ENCODE data around the gene PEX14.

The PEX14 gene

DNA sequence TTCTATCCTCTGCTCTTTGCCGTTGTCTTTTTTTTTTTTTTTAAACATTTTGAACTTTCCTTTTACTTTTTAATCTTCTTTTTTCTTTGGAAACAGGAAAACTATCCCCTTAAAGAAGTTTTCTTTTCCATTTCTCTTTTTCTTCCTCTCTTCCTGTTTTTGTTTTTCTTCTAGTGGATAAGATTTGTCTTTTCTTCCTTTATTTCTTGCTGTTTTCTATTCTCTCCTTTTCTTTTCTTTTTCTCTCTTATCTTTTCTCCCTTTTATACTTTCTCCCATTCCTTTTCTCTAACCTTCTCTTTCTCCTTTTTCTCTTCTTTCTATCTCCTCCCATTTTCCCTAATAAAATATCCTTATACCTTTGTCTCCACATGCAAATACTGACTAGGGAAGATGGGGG is 46.2 kb downstream of the PEX14 start:
- no peak for DNase-seq

DNA sequence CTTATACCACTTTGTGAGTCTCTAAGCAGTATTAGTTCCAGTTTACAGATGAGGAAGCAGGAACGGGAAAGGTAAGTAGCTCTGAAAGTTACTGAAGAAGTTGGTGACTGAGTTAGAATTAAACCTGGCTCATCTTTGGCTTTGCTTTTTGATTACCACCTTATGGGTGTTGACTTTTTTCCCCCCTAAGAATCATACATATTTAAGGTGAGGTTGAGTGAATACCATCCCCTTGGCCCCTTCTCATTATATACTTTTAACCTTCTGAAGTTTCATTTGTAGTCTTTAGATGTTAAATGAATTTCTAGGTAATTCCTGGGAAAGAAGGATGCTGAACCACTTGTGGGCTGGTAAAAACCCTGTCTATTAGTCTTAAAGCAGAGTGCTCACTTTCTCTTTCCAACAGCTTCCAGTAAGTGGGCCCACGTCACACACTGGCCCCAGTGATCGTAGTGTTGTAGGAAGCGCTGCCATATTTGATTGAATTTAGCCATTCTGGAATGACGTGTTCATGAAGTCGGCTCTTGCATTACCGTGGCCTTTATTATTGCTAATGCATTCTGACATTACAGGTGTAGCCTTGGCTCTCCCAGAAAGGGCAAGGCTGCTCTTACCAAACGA is 46.9 kb downstream of the PEX14 start:
- no peak for DNase-seq

DNA sequence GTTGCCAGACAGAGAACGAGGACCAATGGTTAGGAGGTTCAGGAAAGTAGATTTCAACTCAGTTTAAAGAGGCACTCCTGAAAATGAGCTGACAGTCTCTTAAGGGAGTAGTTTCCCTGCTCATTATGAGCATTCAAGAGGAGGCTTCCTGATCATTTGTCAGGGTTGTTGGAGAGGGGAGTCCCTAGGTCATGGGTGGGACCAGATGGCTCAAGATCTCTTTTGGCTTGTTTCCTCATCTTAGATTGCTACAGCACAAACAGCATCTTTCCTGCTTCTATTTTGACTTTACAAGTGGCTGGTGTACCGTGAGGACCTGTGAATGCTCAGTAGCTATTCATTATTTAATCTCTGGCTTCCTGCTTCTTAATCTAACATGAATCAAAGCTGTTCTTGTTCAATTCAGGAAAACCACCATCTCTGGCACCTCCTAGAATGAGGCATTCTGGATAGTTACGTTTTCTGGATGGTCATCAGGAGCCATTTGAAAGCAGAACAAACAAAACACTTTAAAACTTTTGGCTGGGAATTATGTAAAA is 47.6 kb downstream of the PEX14 start:
- no peak for DNase-seq

DNA sequence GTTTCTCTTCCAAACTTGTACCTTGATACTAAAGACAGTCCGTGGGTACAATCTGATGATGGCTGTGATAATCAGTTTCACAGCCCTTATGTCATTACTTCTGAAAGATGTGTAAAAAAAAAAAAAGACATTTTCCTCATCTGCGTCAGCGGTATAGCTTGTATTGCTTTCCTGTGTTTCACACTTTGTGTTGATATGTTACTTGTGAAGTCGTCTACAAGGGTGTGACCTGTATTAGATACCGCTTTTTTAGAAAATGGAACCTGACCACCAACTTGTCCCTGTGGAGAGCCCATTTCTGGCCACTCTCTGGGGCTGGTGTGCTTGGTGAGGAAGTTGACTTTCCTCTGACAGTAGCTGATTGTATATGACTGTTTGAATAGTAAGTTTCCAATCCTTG is 50.5 kb downstream of the PEX14 start:
- DNase-seq, result peak in 1 of 5 donors; percentile 13

DNA sequence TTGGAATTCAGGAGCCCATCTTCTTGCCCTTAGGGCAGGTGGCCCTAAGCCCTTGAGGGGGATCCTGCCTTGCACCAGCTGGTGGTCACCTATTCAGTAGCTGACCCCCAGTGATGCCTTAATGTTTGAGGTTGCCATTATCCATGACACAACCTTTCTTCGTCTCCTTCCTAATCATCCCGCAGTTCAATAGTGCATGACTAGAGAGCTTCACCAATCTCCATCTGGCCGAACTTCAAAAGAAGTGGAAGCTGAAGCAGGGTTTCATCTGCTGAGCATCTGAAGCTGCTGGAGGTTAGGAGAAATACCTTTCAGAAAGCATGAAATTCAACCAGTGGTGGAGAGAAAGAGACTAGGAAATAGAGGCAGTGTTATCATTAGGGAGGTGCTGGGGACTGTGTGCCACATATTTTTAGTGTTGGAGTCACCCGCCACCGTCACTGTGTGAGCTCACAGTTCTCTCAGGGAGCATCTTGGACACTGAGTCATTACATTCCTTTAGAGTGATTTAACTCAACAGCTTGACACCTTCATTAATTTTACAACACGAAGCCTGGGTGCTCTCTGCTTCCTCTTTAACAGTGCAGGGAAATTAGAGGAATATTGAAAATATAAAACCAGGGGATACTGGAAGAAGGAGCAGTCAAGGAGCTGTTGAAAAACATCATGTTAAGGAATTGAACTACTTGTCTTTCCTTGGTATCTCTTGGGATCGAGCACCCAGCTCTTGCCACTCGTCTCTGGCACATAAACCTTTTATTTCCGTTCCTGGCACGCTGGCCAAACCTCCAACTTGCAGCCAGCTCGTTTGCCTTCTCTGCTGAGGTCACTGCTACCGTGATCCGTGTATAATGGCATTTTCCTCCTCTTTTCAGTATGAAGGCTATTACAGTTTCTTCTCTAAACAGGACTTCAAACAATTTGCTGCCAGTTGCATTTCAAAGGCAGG is 53.6 kb downstream of the PEX14 start:
- no peak for DNase-seq

DNA sequence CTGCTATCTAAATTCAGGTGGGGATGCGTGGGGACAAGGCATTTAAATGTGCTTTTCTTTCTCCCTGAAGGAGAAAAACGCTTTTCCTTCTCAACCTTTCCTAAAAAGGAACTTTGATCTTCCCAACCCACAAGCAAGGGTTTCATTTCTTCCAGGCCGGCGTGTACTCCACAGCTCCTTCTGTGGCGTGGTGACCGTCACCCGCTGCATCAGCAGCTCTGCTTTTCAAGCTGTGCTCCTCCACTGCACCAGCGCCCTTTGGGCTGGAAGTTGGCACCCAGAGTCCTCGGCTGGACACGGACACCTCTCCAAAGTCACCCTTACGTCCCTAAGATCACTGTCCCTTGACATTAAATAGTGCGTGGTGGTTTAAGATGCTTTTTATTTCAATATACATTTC is 54.3 kb downstream of the PEX14 start:
- DNase-seq, result no peak

DNA sequence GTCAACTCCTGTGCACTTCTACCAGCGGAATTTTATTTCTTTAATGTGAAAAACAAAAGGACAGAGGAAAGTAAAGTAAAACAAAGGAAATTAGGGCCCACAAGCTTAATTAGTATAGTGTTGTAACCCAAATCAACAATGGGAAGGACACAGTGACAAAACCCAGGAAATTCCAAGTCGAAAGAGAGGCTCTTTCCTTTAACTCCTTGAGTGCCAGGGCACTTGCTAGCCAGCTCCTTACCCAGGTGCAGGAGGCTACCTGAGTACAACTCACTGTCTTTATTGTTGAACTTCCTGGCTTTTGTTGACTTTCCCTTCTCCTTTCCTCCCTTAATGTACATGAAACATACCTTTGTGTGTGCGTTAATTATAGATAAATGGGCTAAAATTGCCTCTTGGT is 55.0 kb downstream of the PEX14 start:
- no peak for DNase-seq

DNA sequence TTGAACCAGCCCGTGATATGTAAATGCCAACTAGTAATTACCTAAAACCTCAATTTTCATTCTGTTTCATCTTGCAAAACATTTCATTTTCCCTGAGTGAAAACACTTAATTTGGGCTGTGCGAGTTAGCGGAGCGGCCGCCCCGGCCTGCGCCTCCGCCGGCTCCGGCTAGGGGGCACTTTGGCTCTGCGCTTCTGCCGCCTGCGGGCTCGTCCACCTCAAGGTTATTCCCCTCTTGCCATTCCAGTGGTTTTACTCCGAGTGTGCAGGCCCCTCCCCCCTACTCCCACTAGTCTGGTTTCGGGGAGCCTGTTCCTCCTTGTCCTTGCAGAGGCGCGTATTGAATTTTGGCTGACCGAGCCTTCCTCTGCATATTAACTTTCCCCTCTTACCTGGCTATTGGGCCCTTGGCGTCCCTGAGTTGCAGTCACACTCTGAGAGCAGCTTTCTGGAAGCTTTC is 55.6 kb downstream of the PEX14 start:
- no peak for DNase-seq

DNA sequence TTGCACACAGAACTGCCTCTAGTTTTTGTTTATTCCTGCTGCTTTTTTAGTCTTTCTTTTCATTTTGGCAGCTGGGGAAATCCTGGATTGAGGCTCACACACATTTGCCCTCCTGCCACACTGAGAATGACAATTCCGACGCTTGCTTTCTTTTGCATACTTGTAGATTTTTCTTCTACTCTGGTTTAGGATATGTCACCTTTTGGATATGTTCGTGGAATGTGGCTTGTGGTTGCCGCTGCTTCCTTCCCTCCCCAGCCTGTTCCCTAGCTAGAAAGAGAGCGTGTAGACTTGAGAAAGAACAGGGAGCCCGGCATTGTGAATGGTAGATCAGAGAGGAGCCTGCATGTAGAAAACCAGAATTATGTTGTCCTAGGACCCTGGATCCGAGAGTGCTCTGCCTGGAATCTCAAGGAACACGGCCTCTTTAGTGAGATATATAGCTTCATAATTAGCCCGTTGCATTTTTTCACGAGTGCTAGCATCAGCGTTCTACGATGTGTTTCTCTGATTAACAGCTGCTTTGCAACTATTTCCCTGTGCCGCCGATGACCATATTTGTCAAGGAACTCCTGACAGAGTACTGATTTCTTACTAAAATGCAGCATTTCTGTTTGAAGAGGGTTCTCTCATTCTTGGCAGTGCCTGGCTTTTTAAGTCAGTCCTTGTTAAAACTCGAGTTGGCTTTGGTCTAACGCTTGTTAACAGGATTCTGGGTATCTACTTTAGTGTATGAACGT is 56.2 kb downstream of the PEX14 start:
- no peak for DNase-seq

DNA sequence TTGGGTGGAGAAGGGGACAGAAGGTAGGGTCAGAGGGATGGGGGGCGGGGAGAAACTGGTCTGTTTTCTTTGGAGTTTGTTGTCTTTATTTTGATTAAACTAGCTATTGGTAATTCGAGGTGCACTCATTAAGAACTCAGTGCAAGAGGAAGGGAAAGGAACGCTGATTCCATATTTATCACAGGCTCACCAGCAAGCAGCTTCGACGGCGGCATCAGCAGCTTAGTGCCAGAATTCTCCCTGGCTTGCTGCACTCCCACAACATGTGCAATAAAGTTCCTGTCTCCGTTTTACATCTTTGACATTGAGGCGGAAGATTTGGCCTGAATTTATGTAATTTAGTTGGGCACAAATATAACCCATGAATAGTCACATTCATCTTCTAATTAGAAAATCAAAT is 57.6 kb downstream of the PEX14 start:
- no peak for DNase-seq

DNA sequence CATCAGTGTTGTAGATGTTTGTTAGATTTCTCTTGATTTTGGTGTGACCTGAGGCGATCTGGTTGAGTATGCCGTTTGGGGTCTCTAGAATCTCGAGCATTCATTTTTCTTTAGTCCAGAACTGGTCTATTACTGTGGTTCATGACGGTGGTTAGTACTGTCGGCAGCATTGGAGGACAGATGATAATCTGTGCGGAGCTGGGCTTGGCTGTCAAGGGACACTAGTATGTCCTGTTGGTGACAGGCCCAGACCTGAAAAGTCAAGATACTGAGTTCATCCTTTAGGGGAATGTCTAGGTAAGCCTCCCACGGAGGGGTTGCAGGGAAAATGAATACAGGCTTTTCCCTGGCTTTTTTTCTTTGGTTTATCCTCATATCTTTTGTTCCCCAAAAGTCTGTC is 59.8 kb downstream of the PEX14 start:
- no peak for DNase-seq

DNA sequence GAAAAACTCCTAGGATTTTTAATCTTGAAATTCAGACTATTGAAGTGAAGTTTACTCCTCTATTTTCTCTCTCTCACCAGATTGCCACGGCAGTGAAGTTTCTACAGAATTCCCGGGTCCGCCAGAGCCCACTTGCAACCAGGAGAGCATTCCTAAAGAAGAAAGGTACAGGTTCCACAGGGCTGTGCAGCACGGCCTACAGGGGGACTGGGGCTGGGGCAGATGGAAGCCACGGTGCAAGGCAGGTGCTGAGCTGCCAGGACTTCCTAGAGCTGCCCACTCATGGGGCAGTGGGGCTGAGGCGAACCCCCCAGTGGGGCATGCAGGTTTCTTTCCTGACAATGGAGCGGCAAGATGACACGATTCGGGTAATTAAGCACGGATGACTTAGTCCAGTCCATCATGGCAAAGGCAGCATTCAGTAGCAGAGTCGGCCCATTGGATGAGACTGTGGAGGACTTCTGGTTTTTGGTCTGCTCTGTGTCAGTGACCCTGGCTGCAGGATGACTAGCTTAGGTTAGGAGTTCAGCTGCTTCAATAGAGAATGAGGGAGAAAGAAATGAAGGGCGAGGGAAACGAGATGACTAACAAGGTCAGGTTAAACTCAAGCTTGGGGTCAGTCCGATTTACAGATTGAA is 61.5 kb downstream of the PEX14 start:
- DNase-seq, result no peak

DNA sequence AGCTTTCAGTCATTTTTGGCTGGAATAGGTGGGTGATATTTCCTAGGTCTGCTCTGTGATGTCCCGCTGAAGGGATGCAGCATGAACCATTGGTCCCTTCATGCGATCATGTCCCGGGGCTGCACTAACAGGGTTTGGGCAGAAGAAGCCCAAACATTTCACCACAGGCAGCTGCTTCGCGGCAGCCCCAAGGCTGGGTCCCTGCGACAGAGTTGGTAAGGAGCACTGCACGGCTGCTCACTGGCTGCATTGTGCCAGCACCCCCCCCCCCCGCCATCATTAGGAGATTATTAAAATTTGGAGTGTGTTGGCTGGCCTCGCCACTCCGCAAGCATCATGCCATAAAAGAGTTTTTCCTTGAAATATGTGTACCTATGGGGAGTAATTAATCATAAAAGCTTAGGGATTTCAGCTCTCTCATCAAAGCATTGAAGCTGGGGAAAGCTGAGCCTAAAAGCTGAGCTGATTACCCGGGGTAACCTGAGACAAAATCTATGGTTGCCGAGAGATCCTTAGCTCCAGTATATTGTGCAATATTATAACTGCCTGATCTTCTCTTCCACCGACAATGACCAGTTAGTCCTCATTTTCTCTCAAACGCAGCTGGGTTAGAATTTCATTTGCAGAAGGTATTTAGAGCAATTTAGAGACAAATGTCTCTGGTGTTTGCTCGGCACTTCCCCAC is 62.5 kb downstream of the PEX14 start:
- DNase-seq, result no peak

DNA sequence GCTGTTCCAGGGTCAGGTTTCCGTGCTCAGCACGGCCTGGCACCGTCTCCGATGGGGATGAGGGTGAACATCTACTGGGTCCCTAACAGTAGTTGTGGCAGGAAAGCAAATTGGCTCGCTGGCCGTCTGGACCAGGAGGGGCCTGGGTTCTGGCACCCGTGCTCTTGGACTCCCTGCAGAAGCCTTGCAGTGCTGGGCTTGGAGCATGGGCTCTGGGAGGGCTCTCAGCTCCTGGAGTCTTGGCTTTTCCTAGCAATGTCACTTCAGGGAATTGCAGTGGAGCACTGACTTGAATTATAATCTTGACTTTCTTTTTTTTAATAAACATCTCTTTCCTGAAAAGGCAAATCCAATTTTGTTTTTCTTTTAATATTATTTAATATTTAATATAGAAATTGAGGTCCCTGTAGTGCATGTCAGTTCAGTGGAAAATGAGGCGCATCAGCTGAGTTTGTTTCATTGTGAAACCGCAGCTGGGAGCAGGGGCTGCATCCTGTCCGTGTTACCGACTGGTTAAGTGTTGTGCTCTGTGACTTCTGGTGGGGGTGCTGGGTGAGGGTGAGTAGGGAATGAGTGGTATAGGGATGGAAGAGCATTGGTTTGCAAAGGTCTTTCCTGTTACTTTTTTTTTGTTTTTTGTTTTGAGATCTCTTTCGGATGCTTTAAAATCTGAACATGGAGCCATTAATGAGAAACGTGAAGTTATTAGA is 64.1 kb downstream of the PEX14 start:
- no peak for DNase-seq

DNA sequence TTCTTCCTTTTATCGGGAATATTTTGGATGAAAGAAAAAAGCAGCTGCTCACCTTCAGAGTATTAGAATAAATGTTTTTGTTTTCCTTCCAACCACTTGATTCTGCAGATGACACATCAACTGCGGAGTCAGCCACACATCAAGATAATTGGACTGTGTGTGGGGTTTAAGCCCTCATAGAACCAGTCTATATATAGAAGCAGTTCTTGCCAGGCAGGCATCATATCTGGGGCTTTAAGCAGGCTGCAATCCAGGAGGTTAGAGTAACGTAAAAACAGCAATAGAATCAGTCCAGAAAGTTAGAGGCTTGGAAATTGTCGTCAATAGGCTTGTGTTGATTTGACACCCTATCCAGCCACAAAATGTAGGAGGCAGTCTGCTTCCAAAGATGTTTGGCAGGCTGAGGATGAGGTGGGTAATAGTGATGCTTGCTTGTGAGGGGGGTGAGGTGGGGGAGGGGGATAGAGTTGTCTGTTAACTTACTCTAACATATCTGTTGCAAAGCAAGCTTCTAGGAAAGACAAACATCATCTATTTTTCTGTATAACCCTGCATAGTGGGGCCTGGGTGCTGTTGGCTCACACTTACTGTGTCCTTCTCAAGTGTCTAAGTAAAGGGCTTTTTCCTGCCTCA is 64.8 kb downstream of the PEX14 start:
- DNase-seq, result peak in 1 of 5 donors; percentile 5

DNA sequence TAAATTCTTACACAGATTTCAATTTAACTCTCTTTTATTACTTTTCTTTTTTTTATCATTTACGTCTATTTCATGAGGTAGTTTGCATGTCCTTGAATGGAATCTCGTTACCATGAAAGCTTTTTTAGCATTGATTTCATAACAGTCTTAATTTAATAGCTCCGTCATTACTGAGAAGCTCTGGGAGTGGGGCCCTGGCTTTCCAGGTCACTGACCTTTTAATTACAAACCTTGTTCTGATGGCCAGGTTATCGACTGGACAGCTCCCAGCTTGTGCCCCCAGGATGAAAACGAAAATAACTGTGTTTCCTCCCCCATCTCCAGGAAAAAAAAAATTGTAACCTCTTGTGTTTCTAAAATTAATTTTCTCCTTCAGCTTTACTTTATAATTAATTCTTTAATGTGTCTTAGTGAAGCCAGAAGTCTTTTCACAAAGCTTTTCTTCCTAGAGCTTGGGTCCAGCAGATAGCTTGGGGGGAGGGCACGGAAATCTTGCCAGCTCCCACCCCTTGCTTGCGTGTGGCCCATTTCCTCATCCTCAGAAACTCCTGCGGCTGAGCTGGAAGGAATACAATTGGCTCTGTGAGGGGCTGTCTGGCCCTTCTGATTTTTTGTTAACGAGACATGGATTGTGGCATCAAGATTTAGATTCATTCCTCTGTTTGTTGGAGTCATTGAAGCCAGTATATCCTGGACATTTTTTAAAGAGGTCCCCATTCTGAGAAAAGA is 65.7 kb downstream of the PEX14 start:
- DNase-seq, result no peak

DNA sequence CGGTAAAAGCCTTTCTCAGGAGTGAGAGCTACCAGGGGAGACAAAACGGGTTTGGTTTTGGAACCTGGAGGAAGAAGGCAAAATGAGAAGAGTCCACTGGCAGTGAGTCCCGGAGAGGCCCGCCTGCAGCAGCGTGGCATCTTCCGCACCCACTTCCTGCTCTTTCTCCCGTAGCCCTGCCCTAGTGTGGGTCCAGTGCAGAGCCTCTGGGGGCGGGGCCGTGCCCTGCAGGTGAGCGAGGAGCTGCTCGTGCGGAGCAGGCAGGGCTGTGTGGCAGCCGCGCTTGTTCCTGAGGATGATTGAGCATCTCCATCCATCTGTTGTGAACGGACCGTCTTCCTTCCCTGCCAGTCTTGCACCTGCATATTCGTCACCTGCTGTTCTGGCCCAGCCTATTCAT is 66.5 kb downstream of the PEX14 start:
- DNase-seq, result no peak

DNA sequence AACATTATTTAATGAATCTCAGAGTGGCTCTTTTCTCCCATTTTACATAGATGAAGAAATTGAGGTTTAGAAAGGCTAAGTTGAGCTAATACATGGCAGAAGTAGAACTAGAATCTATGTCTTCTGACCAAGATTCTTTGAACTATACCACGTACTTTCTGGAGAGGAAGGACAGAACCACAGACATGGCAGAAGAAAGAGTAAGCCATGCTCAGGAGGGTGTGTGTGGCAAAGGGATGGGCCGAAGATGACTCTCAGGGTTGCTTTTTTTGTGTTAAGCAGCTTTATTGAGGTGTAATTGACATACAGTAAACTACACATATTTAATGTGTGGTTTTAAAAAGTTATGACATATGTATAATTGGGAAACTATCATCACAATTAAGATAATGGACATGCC is 69.5 kb downstream of the PEX14 start:
- peak in 1 of 5 donors; percentile 2 for DNase-seq

DNA sequence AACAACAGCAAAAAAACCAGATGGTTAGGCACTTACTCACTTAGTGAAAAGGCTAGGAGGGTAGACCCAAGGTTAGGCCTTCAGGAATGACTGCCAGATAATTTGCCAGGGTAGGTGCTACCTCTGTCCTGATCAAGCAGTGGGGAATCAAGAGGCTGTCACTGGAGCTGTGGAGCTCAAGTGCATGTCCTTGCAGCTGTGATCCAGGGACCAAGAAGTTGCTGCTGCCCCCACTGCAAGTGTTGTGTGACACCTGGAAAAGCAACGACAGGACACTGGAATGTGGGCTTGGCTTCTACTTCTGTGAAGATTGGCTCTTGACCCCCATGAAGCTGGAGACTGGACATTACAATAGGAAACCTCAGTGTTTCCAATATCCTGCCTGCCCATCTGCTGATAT is 72.1 kb downstream of the PEX14 start:
- DNase-seq, result no peak
